HEK293 (cell line): ENCODE results near the gene GLRX.

Source experiments
- CTCF ChIA-PET: fragments of 350-600 bp; formaldehyde crosslinking; extraction: SDS; loops from one replicate; lab custom pipeline; 2021; ENCODE audit warnings: antibody characterized with exemption; lab: Yijun Ruan, JAX
- POLR2A ChIA-PET: fragments of 300-600 bp; formaldehyde crosslinking; extraction: SDS; loops from one replicate; lab custom pipeline; 2020; ENCODE audit warnings: antibody characterized with exemption, inconsistent platforms; lab: Yijun Ruan, JAX
- H3K27ac ChIP-seq: fragments of 200-500 bp; sonication (Bioruptor generic); 2 replicates; pipeline ENCODE4 v1.5.1; 2014; ENCODE audit warnings: low read depth, low read length, control low read depth, inconsistent platforms; ENCODE audit errors: extremely low read depth
- H3K36me3 ChIP-seq, 2 experiments: fragments of 200-500 bp in 1 of 2; sonication (Bioruptor generic) in 1 of 2; 1 replicate in 1 of 2; 2 replicates in 1 of 2; pipeline ENCODE4 v1.5.1; 2014 to 2017; ENCODE audit warnings: inconsistent platforms in 2 of 2, low read length in 2 of 2; ENCODE audit not compliant: control insufficient read depth in 2 of 2, insufficient read depth in 1 of 2
- H3K4me1 ChIP-seq: fragments of 200-500 bp; sonication (Bioruptor generic); 2 replicates; pipeline ENCODE4 v1.5.1; 2014; ENCODE audit warnings: mild to moderate bottlenecking, low read length, inconsistent platforms; ENCODE audit not compliant: control insufficient read depth, insufficient read depth
- H3K4me3 ChIP-seq: 2 replicates; pipeline ENCODE4 v1.5.1; 2011; ENCODE audit warnings: low read depth, mild to moderate bottlenecking, control low read depth, low read length, moderate library complexity
- H3K9me3 ChIP-seq: fragments of 200-500 bp; sonication (Bioruptor generic); 2 replicates; pipeline ENCODE4 v1.5.1; 2014; ENCODE audit warnings: low read depth, low read length, inconsistent platforms; ENCODE audit not compliant: control insufficient read depth, insufficient read depth
- GLI2 ChIP-seq: fragments of 450-650 bp; formaldehyde crosslinking; IDR thresholded peaks from 2 replicates; pipeline ENCODE4; 2017; ENCODE audit warnings: missing biosample characterization, missing genetic modification characterization, low read depth, borderline replicate concordance
- KLF1 ChIP-seq: fragments of 450-650 bp; formaldehyde crosslinking; IDR thresholded peaks from 2 replicates; pipeline ENCODE4 v1.5.1; 2016; ENCODE audit warnings: missing biosample characterization, missing genetic modification characterization
- PRDM2 ChIP-seq: fragments of 450-650 bp; formaldehyde crosslinking; IDR thresholded peaks from 2 replicates; pipeline ENCODE4 v1.5.1; 2016; ENCODE audit warnings: missing biosample characterization, missing genetic modification characterization, borderline replicate concordance
- SP7 ChIP-seq: fragments of 450-650 bp; formaldehyde crosslinking; IDR thresholded peaks from 2 replicates; pipeline ENCODE4 v1.5.1; 2016; ENCODE audit warnings: missing biosample characterization, missing genetic modification characterization
- ZBTB49 ChIP-seq: fragments of 450-650 bp; formaldehyde crosslinking; IDR thresholded peaks from 2 replicates; pipeline ENCODE4 v1.5.1; 2016; ENCODE audit warnings: missing biosample characterization, missing genetic modification characterization, low read depth
- ZBTB6 ChIP-seq: fragments of 450-650 bp; formaldehyde crosslinking; IDR thresholded peaks from 2 replicates; pipeline ENCODE4 v1.5.1; 2017; ENCODE audit warnings: missing biosample characterization, missing genetic modification characterization
- ZNF18 ChIP-seq: fragments of 450-650 bp; formaldehyde crosslinking; IDR thresholded peaks from 2 replicates; pipeline ENCODE4 v1.5.1; 2016; ENCODE audit warnings: missing biosample characterization, missing genetic modification characterization
- ZNF302 ChIP-seq: fragments of 450-650 bp; formaldehyde crosslinking; IDR thresholded peaks from 2 replicates; pipeline ENCODE4 v1.5.1; 2016; ENCODE audit warnings: missing biosample characterization, missing genetic modification characterization, low read depth
- ZNF530 ChIP-seq: fragments of 450-650 bp; formaldehyde crosslinking; IDR thresholded peaks from 2 replicates; pipeline ENCODE4 v1.5.1; 2016; ENCODE audit warnings: low read depth, missing biosample characterization, missing genetic modification characterization
- ZNF548 ChIP-seq: fragments of 450-650 bp; formaldehyde crosslinking; IDR thresholded peaks from 2 replicates; pipeline ENCODE4 v1.5.1; 2016; ENCODE audit warnings: missing biosample characterization, missing genetic modification characterization
- ZNF654 ChIP-seq: fragments of 450-650 bp; formaldehyde crosslinking; IDR thresholded peaks from 2 replicates; pipeline ENCODE4 v1.5.1; 2016; ENCODE audit warnings: low read depth, missing biosample characterization, missing genetic modification characterization
- ZNF664 ChIP-seq: fragments of 450-650 bp; formaldehyde crosslinking; IDR thresholded peaks from 2 replicates; pipeline ENCODE4 v1.5.1; 2016; ENCODE audit warnings: missing biosample characterization, missing genetic modification characterization
- ZNF670 ChIP-seq: fragments of 450-650 bp; formaldehyde crosslinking; IDR thresholded peaks from 2 replicates; pipeline ENCODE4 v1.5.1; 2016; ENCODE audit warnings: missing biosample characterization, missing genetic modification characterization, low read depth
- ZSCAN16 ChIP-seq: fragments of 450-650 bp; formaldehyde crosslinking; IDR thresholded peaks from 2 replicates; pipeline ENCODE4 v1.5.1; 2016; ENCODE audit warnings: missing biosample characterization, missing genetic modification characterization
- ZSCAN23 ChIP-seq: fragments of 450-650 bp; formaldehyde crosslinking; IDR thresholded peaks from 2 replicates; pipeline ENCODE4 v1.5.1; 2016; ENCODE audit warnings: missing biosample characterization, missing genetic modification characterization
- TF ChIP-seq, protein P1 (sequence below): fragments of 450-650 bp; formaldehyde crosslinking; IDR thresholded peaks from 2 replicates; pipeline ENCODE4 v1.5.1; 2016; ENCODE audit warnings: missing biosample characterization, missing genetic modification characterization, borderline replicate concordance

GLRX gene

GRCh38 chr5:95798545-95798944, 24.0 kb downstream of the GLRX start:
- POLR2A ChIA-PET, result no interaction called here
- no peak for TF ChIP-seq PRDM2 (tag by site-specific recombination)
- TF ChIP-seq ZNF18 (tag by site-specific recombination), result no peak
- no peak for TF ChIP-seq ZSCAN16 (tag by site-specific recombination)
- TF ChIP-seq ZBTB49 (tag by site-specific recombination), result no peak
- TF ChIP-seq, protein P1, sequence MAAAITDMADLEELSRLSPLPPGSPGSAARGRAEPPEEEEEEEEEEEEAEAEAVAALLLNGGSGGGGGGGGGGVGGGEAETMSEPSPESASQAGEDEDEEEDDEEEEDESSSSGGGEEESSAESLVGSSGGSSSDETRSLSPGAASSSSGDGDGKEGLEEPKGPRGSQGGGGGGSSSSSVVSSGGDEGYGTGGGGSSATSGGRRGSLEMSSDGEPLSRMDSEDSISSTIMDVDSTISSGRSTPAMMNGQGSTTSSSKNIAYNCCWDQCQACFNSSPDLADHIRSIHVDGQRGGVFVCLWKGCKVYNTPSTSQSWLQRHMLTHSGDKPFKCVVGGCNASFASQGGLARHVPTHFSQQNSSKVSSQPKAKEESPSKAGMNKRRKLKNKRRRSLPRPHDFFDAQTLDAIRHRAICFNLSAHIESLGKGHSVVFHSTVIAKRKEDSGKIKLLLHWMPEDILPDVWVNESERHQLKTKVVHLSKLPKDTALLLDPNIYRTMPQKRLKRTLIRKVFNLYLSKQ (tag by site-specific recombination), result no peak
- no peak for TF ChIP-seq ZNF664
- TF ChIP-seq KLF1 (tag by site-specific recombination), result no peak
- no peak for TF ChIP-seq SP7 (tag by site-specific recombination)
- TF ChIP-seq GLI2 (tag by site-specific recombination), result no peak
- no peak for TF ChIP-seq ZNF302
- no peak for TF ChIP-seq ZNF670
- no peak for TF ChIP-seq ZNF548 (tag by site-specific recombination)
- TF ChIP-seq ZNF654, result no peak
- no peak for TF ChIP-seq ZSCAN23 (tag by site-specific recombination)
- no peak for TF ChIP-seq ZBTB6 (tag by site-specific recombination)
- TF ChIP-seq ZNF530, result no peak
- Histone ChIP-seq H3K27ac (no peak overlapping the region), H3K36me3 (peaks cover 8 to 10% of the 10 kb centered on the region in 2 experiments), H3K9me3 (no peaks in the 10 kb centered on the region), H3K4me3 (no peak overlapping the region), H3K4me1 (no peaks in the 10 kb centered on the region)
- CTCF ChIA-PET, result no interaction called here
